ENCODE measurements around the gene HMG20B.

DNA sequence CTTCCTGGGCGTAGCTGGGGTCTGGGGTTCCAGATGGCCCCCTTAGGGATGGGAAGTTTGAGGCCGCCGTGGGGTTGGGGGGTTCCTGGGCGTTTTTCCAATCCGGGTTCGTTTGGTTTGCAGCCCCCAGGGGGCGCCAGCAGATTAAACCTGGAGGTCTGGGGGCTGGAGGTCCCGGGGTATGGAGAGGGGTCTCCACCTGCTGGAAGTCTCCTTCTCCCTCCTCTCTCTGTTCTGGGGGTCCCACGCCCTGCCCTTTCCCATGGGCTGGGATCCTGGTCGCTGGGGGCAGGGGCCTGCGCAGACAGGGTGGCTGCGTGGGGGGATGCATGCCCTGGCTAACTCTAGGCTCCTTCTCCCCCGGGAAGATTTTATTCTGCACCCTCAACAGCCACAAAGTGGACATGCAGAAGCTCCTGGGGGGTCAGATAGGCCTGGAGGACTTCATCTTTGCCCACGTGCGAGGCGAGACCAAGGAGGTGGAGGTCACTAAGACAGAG, 13.4 kb downstream of the HMG20B start:
- TF ChIP-seq, protein P1, sequence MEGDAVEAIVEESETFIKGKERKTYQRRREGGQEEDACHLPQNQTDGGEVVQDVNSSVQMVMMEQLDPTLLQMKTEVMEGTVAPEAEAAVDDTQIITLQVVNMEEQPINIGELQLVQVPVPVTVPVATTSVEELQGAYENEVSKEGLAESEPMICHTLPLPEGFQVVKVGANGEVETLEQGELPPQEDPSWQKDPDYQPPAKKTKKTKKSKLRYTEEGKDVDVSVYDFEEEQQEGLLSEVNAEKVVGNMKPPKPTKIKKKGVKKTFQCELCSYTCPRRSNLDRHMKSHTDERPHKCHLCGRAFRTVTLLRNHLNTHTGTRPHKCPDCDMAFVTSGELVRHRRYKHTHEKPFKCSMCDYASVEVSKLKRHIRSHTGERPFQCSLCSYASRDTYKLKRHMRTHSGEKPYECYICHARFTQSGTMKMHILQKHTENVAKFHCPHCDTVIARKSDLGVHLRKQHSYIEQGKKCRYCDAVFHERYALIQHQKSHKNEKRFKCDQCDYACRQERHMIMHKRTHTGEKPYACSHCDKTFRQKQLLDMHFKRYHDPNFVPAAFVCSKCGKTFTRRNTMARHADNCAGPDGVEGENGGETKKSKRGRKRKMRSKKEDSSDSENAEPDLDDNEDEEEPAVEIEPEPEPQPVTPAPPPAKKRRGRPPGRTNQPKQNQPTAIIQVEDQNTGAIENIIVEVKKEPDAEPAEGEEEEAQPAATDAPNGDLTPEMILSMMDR (IDR thresholded peaks at IDR 0.05) = peak; percentile 76
- no peak for TF ChIP-seq EZH2 (IDR thresholded peaks at IDR 0.05)
